GM12864 (cell line): ENCODE measurements around the gene SLC35C1.

Source experiments
- DNase-seq: peaks from one replicate; pipeline ENCODE4 v3.0.0-alpha.2; 2011; ENCODE audit warnings: low read depth
- H3K4me3 ChIP-seq: 2 replicates; pipeline ENCODE4 v1.5.1; 2011; ENCODE audit warnings: mild to moderate bottlenecking, low read depth, low read length, control low read depth
- CTCF ChIP-seq: IDR thresholded peaks from 2 replicates; pipeline ENCODE4 v1.5.1; 2011; ENCODE audit warnings: low read depth, mild to moderate bottlenecking, moderate library complexity, low read length, control low read depth, inconsistent platforms; ENCODE audit errors: missing control alignments

SLC35C1 gene

GRCh38 chr11:45786272-45786671 lies 18.7 kb upstream of the SLC35C1 start:
- no peak overlapping the region for H3K4me3 ChIP-seq
- no peak for DNase-seq
- no peak for TF ChIP-seq CTCF

DNA sequence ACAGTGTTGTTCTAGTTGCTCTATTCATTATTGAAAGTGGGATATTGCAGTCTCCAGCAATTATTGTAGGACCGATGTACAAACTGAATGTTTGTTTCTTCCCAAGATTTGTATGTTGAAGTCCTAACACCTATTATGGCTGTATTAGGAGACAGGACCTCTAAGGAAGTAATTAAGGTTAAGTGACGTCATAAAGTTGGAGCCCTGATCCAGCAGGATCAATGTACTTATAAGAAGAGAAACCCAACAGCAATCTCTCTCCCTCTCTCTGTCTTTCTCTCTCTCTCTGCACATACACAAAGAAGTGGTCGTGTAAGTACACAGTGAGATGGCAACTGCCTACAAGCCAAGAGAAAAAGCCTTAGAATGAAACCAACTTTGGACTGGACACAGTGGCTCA lies 16.1 kb upstream of the SLC35C1 start:
- no peak overlapping the region for H3K4me3 ChIP-seq
- no peak for DNase-seq
- TF ChIP-seq CTCF: no peak

DNA sequence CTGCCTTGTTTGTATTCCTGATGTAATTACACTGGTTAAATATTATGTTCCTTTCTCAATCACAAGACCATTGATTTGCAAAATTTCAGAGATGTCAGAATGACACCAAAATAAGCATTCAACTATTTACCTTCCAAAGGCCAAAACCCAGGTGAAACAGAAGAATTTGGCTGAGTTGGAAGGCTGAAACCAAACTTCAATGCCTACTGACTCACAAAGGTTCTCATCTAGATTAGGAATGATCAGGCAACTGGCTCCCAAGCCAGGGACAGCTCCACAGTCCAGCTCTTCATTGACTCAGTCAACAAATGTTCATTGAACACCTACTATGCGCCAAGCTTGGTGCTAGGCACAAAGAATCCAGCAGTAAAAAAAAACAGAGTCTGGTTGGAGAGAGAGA lies 13.4 kb upstream of the SLC35C1 start:
- DNase-seq: no peak
- TF ChIP-seq CTCF: no peak
- no peak overlapping the region for H3K4me3 ChIP-seq

GRCh38 chr11:45794169-45794568 lies 10.8 kb upstream of the SLC35C1 start:
- no peak overlapping the region for H3K4me3 ChIP-seq
- no peak for TF ChIP-seq CTCF
- no peak for DNase-seq

DNA sequence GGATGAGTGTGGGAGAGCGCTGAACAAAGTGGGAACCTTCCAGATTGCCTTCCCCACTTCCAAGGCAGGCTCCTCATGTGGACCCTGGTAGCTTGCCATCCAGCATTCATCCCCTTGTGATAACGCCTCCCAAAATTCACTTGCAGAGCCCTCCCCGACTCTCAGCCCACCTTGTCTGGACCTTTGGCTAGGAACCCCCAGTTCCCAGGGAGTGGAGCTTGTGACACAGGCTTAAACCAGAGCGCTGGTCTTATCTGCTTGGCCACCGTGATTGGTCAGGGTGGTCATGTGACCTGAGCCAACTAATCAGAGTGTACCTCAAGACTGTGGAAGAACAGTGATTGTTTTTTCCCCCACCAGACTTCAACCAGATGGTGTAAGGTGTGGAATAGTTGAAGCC lies 9.6 kb upstream of the SLC35C1 start:
- no peak for DNase-seq
- no peak for TF ChIP-seq CTCF
- no peak overlapping the region for H3K4me3 ChIP-seq

DNA sequence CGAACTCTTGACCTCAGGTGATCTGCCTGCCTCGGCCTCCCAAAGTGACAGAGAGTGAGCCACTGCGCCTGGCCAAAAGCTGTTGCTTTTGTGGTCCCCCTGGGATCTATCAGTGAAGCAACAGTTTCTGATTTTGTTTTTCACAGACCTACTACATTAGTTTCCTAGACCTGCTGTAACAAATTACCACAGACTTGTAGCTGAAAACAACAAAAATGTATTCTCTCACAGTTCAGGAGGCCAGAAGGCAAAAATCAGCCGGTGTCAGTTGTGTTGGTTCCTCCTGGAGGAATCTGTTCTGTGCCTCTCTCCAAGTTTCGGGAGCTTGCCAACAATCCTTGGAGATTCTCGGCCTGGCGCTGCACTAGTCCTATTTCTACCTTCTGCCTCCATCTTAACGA lies 8.5 kb upstream of the SLC35C1 start:
- no peak for TF ChIP-seq CTCF
- H3K4me3 ChIP-seq: no peak overlapping the region
- no peak for DNase-seq

DNA sequence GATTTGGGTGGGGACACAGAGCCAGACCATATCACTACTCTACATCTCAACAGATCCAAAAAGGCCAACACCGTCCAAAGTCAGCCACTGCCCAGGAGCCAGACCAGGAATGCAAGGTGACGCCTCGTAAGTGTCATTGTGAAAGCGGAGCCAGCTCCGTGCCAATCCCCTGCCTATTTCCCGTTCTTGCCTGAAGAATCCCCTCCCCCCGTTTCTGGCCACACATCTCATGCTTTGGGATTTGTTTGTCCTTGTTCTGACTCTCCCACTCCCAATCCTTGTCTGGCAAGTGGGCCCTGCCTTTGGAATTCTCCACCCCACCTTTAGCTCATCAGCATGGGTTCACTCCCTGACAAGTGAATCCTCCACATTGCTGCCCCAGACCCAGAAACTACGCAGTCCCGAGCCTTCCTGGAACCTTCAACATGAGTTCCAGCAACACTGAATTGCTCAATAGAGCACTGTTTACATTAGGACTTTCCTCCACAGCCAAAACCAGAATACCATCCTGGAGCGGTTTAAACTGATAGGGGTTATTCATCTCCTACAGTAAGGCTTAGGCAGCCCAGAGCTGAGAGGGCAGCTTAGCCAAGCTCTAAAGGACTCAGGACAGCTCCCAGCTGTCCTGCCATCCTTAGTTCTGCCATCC lies 6.0 kb upstream of the SLC35C1 start:
- H3K4me3 ChIP-seq: no peak overlapping the region
- DNase-seq: no peak
- TF ChIP-seq CTCF: no peak
